ENCODE measurements around the gene DNAH7.

DNA sequence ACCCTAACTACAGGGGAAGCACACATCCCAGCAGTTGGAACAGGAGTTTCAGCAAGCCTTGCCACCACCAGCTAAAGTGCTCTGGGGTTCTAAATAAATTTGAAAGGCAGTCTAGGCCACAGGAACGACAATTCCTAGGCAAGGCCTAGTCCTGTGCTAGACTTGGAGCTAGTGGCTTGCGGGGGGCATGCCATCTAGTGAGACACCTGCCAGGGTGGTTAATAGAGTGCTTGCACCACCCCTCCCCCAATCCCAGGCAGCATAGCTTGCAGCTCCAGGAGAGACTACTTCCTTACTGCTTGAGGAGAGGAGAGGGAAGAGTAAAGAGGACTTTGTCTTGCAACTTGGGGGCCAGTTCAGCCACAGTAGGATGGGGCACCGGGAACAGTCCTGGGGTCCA, 309.8 kb downstream of the DNAH7 start:
- no peak for TF ChIP-seq GATA2 (IDR thresholded peaks at IDR 0.05; ENCODE audit: low read depth, low read length)
- TF ChIP-seq GATA3 (IDR thresholded peaks at IDR 0.05; ENCODE audit: low read depth, low read length) = no peak
